ENCODE results near the gene ERCC1.

- TF ChIP-seq CTCF (IDR thresholded peaks at IDR 0.05; ENCODE audit: insufficient read depth, low read depth, low read length) (no peak), EZH2 (IDR thresholded peaks at IDR 0.05; ENCODE audit: insufficient read depth, low read length) (no peak)
Observed at GRCh38 chr19:45464852-45465441, 41.2 kb upstream of the ERCC1 start.
